WTC11 (cell line): ENCODE measurements around the gene IL36B. TPM values are rescaled to one million over a fixed set of nuclear protein-coding genes. Genes with fewer than 3 reads are reported as not detected.

Source experiments
- ATAC-seq: fragments of 200-7000 bp; cut with Tn5 transposase; 2 replicates; pipeline ENCODE4 v1.10.0; 2021; ENCODE audit warnings: mild to moderate bottlenecking, moderate library complexity
- CTCF ChIA-PET: fragments of 300-600 bp; sonication (Branson Sonifier 250); formaldehyde crosslinking; loops from one replicate; lab custom pipeline; 2021; ENCODE audit warnings: antibody characterized with exemption; lab: Charles Lee
- POLR2A ChIA-PET: fragments of 350-600 bp; sonication (Branson Sonifier 250); formaldehyde crosslinking; loops from one replicate; lab custom pipeline; 2021; ENCODE audit warnings: antibody characterized with exemption; lab: Charles Lee
- DNase-seq: peaks from one replicate; pipeline ENCODE4 v3.0.0; 2021; ENCODE audit warnings: low spot score
- H3K27ac Mint-ChIP-seq: 2 replicates; pipeline ENCODE4 v1.8.0; 2021; ENCODE audit warnings: mixed read lengths
- H3K27me3 Mint-ChIP-seq: 2 replicates; pipeline ENCODE4 v1.8.0; 2021; ENCODE audit warnings: low read depth, mild to moderate bottlenecking, moderate library complexity, mixed read lengths
- H3K36me3 Mint-ChIP-seq: 2 replicates; pipeline ENCODE4 v1.8.0; 2021; ENCODE audit warnings: mixed read lengths
- H3K4me1 Mint-ChIP-seq: 2 replicates; pipeline ENCODE4 v1.8.0; 2022; ENCODE audit warnings: mixed read lengths
- H3K4me3 Mint-ChIP-seq: 2 replicates; pipeline ENCODE4 v1.8.0; 2021; ENCODE audit warnings: mild to moderate bottlenecking, moderate library complexity, mixed read lengths
- H3K9me3 Mint-ChIP-seq: 2 replicates; pipeline ENCODE4 v1.8.0; 2021; ENCODE audit warnings: mixed read lengths
- AFF4 ChIP-seq: sonication (generic); formaldehyde crosslinking; IDR thresholded peaks from 2 replicates; pipeline ENCODE4 v1.8.1; 2023; ENCODE audit warnings: mild to moderate bottlenecking, missing genetic modification reagents, borderline replicate concordance
- ATF3 ChIP-seq: sonication (generic); formaldehyde crosslinking; conservative IDR thresholded peaks from 2 replicates; pipeline ENCODE4 v1.8.1; 2022; ENCODE audit warnings: mild to moderate bottlenecking, missing genetic modification reagents
- CREM ChIP-seq: sonication (generic); formaldehyde crosslinking; IDR thresholded peaks from 2 replicates; pipeline ENCODE4 v1.8.1; 2022; ENCODE audit warnings: mild to moderate bottlenecking, missing genetic modification reagents, moderate library complexity
- E2F4 ChIP-seq: sonication (generic); formaldehyde crosslinking; IDR thresholded peaks from 2 replicates; pipeline ENCODE4 v1.8.1; 2022; ENCODE audit warnings: low read depth, mild to moderate bottlenecking, moderate library complexity, missing genetic modification reagents, borderline replicate concordance
- EMX1 ChIP-seq: fragments of 250-450 bp; sonication (Bioruptor Pico); IDR thresholded peaks from 2 replicates; pipeline ENCODE4 v1.8.0; 2021; ENCODE audit warnings: mild to moderate bottlenecking
- ESRRA ChIP-seq: sonication (generic); formaldehyde crosslinking; IDR thresholded peaks from 2 replicates; pipeline ENCODE4 v1.8.1; 2022; ENCODE audit warnings: mild to moderate bottlenecking, missing genetic modification reagents, borderline replicate concordance
- FOXJ3 ChIP-seq: sonication (generic); formaldehyde crosslinking; IDR thresholded peaks from 2 replicates; pipeline ENCODE4 v1.9.0; 2021; ENCODE audit warnings: missing genetic modification reagents, mild to moderate bottlenecking, borderline replicate concordance
- FOXK1 ChIP-seq: sonication (generic); formaldehyde crosslinking; IDR thresholded peaks from 2 replicates; pipeline ENCODE4 v1.8.0; 2022; ENCODE audit warnings: mild to moderate bottlenecking, moderate library complexity, missing genetic modification reagents
- GRHL2 ChIP-seq: fragments of 250-450 bp; sonication (Bioruptor Pico); IDR thresholded peaks from 2 replicates; pipeline ENCODE4 v1.8.0; 2022; ENCODE audit warnings: mild to moderate bottlenecking, moderate library complexity; ENCODE audit not compliant: insufficient replicate concordance, severe bottlenecking
- HMGA2 ChIP-seq: fragments of 250-450 bp; sonication (Bioruptor Pico); IDR thresholded peaks from 2 replicates; pipeline ENCODE4 v1.4.0; 2021; ENCODE audit warnings: mild to moderate bottlenecking, moderate library complexity
- IRF2 ChIP-seq: sonication (generic); formaldehyde crosslinking; IDR thresholded peaks from 2 replicates; pipeline ENCODE4 v1.8.0; 2022; ENCODE audit warnings: low read depth, missing genetic modification reagents, borderline replicate concordance
- JAZF1 ChIP-seq: fragments of 250-450 bp; sonication (Bioruptor Pico); IDR thresholded peaks from 2 replicates; pipeline ENCODE4 v1.9.0; 2021; ENCODE audit warnings: moderate library complexity, mild to moderate bottlenecking, inconsistent platforms
- JUN ChIP-seq: sonication (generic); formaldehyde crosslinking; IDR thresholded peaks from 2 replicates; pipeline ENCODE4 v1.8.0; 2023; ENCODE audit warnings: mild to moderate bottlenecking, missing genetic modification reagents
- MYBL2 ChIP-seq: sonication (generic); formaldehyde crosslinking; IDR thresholded peaks from 2 replicates; pipeline ENCODE4 v1.8.1; 2023; ENCODE audit warnings: mild to moderate bottlenecking, moderate library complexity, missing genetic modification reagents
- NFATC4 ChIP-seq: fragments of 250-450 bp; sonication (Bioruptor Pico); IDR thresholded peaks from 2 replicates; pipeline ENCODE4 v1.9.0; 2021; ENCODE audit warnings: mild to moderate bottlenecking
- RELA ChIP-seq: sonication (generic); formaldehyde crosslinking; IDR thresholded peaks from 2 replicates; pipeline ENCODE4 v1.8.1; 2022; ENCODE audit warnings: missing genetic modification reagents, mild to moderate bottlenecking, borderline replicate concordance
- SMAD3 ChIP-seq: sonication (generic); formaldehyde crosslinking; IDR thresholded peaks from 2 replicates; pipeline ENCODE4 v1.8.0; 2022; ENCODE audit warnings: missing genetic modification reagents, mild to moderate bottlenecking, borderline replicate concordance
- ZBTB21 ChIP-seq: sonication (generic); formaldehyde crosslinking; IDR thresholded peaks from 2 replicates; pipeline ENCODE4 v1.8.1; 2023; ENCODE audit warnings: mild to moderate bottlenecking, missing genetic modification reagents, borderline replicate concordance
- ZBTB43 ChIP-seq: sonication (generic); formaldehyde crosslinking; IDR thresholded peaks from 2 replicates; pipeline ENCODE4 v1.8.1; 2023; ENCODE audit warnings: mild to moderate bottlenecking, missing genetic modification reagents
- ZNF121 ChIP-seq: sonication (generic); formaldehyde crosslinking; IDR thresholded peaks from 2 replicates; pipeline ENCODE4 v1.8.0; 2023; ENCODE audit warnings: missing genetic modification reagents
- ZNF423 ChIP-seq: fragments of 250-450 bp; sonication (Bioruptor Pico); IDR thresholded peaks from 2 replicates; pipeline ENCODE4 v2.1.2; 2022; ENCODE audit warnings: mild to moderate bottlenecking, moderate library complexity
- total RNA-seq: library from RNA; stranded (reverse); gene quantifications from 3 replicates; pipeline ENCODE4 v1.2.3, GENCODE V29; 2021
- TF ChIP-seq, protein P1 (sequence below): sonication (generic); formaldehyde crosslinking; IDR thresholded peaks from 2 replicates; pipeline ENCODE4 v1.8.1; 2023; ENCODE audit warnings: mild to moderate bottlenecking, missing genetic modification reagents, moderate library complexity
- TF ChIP-seq, protein P2 (sequence below): sonication (generic); formaldehyde crosslinking; IDR thresholded peaks from 2 replicates; pipeline ENCODE4 v1.8.1; 2022; ENCODE audit warnings: mild to moderate bottlenecking, missing genetic modification reagents, moderate library complexity, borderline replicate concordance
- TF ChIP-seq, protein P3 (sequence below): sonication (generic); formaldehyde crosslinking; IDR thresholded peaks from 2 replicates; pipeline ENCODE4 v1.8.0; 2022; ENCODE audit warnings: mild to moderate bottlenecking, missing genetic modification reagents

IL36B gene
- total RNA-seq, 1 experiment from 2014 or later, result not detected

DNA sequence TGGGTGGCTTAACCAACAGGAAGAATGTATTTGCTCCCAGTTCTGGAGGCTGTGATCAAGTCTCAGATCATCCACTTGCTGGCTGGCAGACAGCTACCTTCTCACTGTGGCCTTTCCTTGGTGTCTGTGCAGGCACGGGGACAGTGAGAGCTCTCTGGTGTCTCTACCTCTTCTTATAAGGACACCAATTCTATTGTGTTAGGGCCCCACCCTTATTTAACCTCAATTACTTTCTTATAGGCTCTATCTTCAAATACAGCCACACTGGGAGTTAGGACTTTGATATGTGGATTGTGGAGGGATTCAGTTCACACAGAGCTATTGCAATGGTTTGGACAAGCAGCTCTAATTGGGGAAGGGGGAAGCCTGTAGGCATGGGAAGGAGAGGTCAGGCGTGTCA lies 49.5 kb upstream of the IL36B start:
- no peak overlapping the region for H3K27ac Mint-ChIP-seq
- H3K4me1 Mint-ChIP-seq, result no peaks in the 10 kb centered on the region
- peaks cover 11% of the 10 kb centered on the region for H3K27me3 Mint-ChIP-seq
- H3K9me3 Mint-ChIP-seq, result peaks cover 38% of the 10 kb centered on the region
- no peak for TF ChIP-seq EMX1 (CRISPR knock-in tag)
- no peak for TF ChIP-seq ZNF121 (CRISPR knock-in tag)
- no peak for TF ChIP-seq GRHL2 (CRISPR knock-in tag)
- no peak for TF ChIP-seq ZBTB43 (CRISPR knock-in tag)
- no peak for TF ChIP-seq ESRRA
- no peak for TF ChIP-seq NFATC4 (CRISPR knock-in tag)
- TF ChIP-seq CREM, result no peak
- TF ChIP-seq, protein P1, sequence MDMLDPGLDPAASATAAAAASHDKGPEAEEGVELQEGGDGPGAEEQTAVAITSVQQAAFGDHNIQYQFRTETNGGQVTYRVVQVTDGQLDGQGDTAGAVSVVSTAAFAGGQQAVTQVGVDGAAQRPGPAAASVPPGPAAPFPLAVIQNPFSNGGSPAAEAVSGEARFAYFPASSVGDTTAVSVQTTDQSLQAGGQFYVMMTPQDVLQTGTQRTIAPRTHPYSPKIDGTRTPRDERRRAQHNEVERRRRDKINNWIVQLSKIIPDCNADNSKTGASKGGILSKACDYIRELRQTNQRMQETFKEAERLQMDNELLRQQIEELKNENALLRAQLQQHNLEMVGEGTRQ, result no peak
- no peak for TF ChIP-seq FOXK1 (CRISPR knock-in tag)
- TF ChIP-seq ZBTB21 (CRISPR knock-in tag), result no peak
- no peak for TF ChIP-seq IRF2 (CRISPR knock-in tag)
- no peak for TF ChIP-seq JUN (CRISPR knock-in tag)
- no peak for TF ChIP-seq JAZF1 (CRISPR knock-in tag)
- TF ChIP-seq ZNF423 (CRISPR knock-in tag), result no peak
- TF ChIP-seq ATF3, result no peak
- TF ChIP-seq HMGA2, result no peak
- H3K4me3 Mint-ChIP-seq, result no peak overlapping the region
- DNase-seq, result no peak
- ChIA-PET POLR2A (no interaction called here), CTCF (interaction anchor here (1.1 kb wide), 1 partner anchor 22 kb away, joined by 3 read pairs; no protein-coding TSS in a partner anchor)
- ATAC-seq, result no peak
- no peaks in the 10 kb centered on the region; the same call in 1 of the 2 replicates for H3K36me3 Mint-ChIP-seq

DNA sequence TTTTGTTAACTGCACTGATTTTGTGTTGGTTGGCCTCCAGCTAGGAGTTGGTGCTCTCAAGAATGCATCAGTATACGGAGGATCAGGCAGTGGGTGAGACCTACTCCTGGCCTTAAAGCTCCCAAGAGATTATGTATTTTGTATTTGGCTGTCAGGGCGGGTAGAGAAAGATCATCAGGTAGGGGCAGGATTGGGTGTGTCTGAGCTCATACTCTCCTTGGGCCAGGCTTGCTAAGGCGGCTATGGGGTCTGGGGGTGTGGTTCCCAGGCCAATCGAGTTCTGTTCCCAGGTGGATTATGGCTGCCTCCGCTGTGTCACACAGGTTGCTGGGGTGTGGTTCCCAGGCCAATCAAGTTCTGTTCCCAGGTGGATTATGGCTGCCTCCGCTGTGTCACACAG lies 45.9 kb upstream of the IL36B start:
- peaks cover 2% of the 10 kb centered on the region for H3K36me3 Mint-ChIP-seq
- H3K27me3 Mint-ChIP-seq, result peaks cover 17% of the 10 kb centered on the region
- H3K9me3 Mint-ChIP-seq, result peaks cover 56% of the 10 kb centered on the region
- DNase-seq, result no peak
- TF ChIP-seq, protein P2, sequence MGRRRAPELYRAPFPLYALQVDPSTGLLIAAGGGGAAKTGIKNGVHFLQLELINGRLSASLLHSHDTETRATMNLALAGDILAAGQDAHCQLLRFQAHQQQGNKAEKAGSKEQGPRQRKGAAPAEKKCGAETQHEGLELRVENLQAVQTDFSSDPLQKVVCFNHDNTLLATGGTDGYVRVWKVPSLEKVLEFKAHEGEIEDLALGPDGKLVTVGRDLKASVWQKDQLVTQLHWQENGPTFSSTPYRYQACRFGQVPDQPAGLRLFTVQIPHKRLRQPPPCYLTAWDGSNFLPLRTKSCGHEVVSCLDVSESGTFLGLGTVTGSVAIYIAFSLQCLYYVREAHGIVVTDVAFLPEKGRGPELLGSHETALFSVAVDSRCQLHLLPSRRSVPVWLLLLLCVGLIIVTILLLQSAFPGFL, result no peak
- no peak for TF ChIP-seq CREM
- no peak for TF ChIP-seq AFF4 (CRISPR knock-in tag)
- TF ChIP-seq SMAD3, result no peak
- TF ChIP-seq MYBL2 (CRISPR knock-in tag), result no peak
- no peak for TF ChIP-seq EMX1 (CRISPR knock-in tag)
- no peak for TF ChIP-seq FOXJ3
- TF ChIP-seq JUN (CRISPR knock-in tag), result no peak
- TF ChIP-seq E2F4 (CRISPR knock-in tag), result no peak
- TF ChIP-seq, protein P3, sequence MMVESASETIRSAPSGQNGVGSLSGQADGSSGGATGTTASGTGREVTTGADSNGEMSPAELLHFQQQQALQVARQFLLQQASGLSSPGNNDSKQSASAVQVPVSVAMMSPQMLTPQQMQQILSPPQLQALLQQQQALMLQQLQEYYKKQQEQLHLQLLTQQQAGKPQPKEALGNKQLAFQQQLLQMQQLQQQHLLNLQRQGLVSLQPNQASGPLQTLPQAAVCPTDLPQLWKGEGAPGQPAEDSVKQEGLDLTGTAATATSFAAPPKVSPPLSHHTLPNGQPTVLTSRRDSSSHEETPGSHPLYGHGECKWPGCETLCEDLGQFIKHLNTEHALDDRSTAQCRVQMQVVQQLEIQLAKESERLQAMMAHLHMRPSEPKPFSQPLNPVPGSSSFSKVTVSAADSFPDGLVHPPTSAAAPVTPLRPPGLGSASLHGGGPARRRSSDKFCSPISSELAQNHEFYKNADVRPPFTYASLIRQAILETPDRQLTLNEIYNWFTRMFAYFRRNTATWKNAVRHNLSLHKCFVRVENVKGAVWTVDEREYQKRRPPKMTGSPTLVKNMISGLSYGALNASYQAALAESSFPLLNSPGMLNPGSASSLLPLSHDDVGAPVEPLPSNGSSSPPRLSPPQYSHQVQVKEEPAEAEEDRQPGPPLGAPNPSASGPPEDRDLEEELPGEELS (CRISPR knock-in tag), result no peak
- no peak for TF ChIP-seq RELA (CRISPR knock-in tag)
- H3K4me1 Mint-ChIP-seq, result no peaks in the 10 kb centered on the region
- no peak overlapping the region for H3K27ac Mint-ChIP-seq
- CTCF ChIA-PET, result interaction anchor here (1.3 kb wide), 1 partner anchor 18 kb away, joined by 5 read pairs; no protein-coding TSS in a partner anchor
- ATAC-seq, result no peak
- no peak overlapping the region for H3K4me3 Mint-ChIP-seq
- POLR2A ChIA-PET, result no interaction called here
